ENCODE data around the gene BICRAL. TPM values are rescaled to one million over a fixed set of nuclear protein-coding genes. Genes with fewer than 3 reads are reported as not detected.

Gene BICRAL
- total RNA-seq, 1 donor from 2014 or later: 6.2 TPM

Other genes starting within 250 kb of the BICRAL start
- gene UBR2, start 218.0 kb upstream of the BICRAL start, total RNA-seq: 15.8 and 17.4 TPM in 2 replicates
- 0.15 and 0.29 TPM in 2 replicates for gene PRPH2, start 59.5 kb upstream of the BICRAL start, total RNA-seq
- gene TBCC, start 35.9 kb upstream of the BICRAL start, total RNA-seq: 33.2 and 36.2 TPM in 2 replicates
- gene RPL7L1, start 97.6 kb downstream of the BICRAL start, total RNA-seq: 93.3 and 108 TPM in 2 replicates
- gene PTCRA, start 134.0 kb downstream of the BICRAL start, total RNA-seq: not detected in 2 replicates
- 52.2 and 58.1 TPM in 2 replicates for gene CNPY3, start 147.4 kb downstream of the BICRAL start, total RNA-seq
- gene GNMT, start 178.7 kb downstream of the BICRAL start, total RNA-seq: not detected in 2 replicates
- gene PEX6, start 197.1 kb downstream of the BICRAL start, total RNA-seq: 22.3 and 22.5 TPM in 2 replicates
- 56.4 and 60.8 TPM in 2 replicates for gene PPP2R5D, start 202.5 kb downstream of the BICRAL start, total RNA-seq
- 50.8 and 53.2 TPM in 2 replicates for gene MEA1, start 231.9 kb downstream of the BICRAL start, total RNA-seq
- 88.4 and 88.6 TPM in 2 replicates for gene KLHDC3, start 232.2 kb downstream of the BICRAL start, total RNA-seq
- 83.9 and 99.2 TPM in 2 replicates for gene RRP36, start 239.6 kb downstream of the BICRAL start, total RNA-seq

All from glomerular endothelial cell (primary cell).